ENCODE data around the gene CEACAM19.
"Not testable (repeated sequence)": the region's sequence is repeated elsewhere in the genome, so short reads cannot be mapped to it uniquely, and the experiment has no call there.

CEACAM19 gene

DNA sequence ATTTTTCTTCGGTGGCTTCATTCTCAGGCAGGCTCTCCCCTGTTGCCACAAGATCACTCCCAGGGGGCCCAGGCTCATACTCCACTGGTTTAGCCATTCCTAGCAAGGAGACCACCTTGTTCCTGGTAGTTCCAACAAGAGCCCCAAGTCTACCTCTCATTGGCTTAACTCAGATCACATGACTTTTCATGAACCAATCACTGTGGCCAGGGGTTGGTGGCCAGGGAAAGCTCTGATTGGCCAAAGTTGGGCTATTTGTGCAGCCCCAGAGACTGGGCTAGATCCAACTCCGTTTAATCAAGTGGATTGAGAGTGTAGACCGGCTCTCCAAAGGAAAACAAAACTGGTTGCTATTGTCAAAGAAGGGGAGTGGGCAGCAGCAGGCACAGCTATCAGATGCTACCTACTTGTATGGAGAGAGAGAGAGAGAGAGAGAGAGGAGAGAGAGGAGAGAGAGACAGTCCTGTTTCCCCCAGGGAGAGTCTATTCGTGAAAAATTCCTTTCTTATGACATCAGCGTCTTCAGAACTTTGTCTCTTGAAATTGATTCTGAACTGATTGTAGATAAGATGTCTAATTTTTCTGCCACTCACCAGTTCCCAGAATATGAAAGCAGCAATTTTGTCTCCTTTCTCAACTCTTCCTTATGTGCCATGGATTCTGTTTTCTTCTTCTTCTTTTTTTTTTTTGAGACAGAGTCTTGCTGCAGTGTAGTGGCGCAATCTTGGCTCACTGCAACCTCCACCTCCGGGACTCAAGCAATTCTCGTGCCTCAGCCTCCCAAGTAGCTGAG is 5.9 kb downstream of the CEACAM19 start:
- FAIRE-seq = no peak

DNA sequence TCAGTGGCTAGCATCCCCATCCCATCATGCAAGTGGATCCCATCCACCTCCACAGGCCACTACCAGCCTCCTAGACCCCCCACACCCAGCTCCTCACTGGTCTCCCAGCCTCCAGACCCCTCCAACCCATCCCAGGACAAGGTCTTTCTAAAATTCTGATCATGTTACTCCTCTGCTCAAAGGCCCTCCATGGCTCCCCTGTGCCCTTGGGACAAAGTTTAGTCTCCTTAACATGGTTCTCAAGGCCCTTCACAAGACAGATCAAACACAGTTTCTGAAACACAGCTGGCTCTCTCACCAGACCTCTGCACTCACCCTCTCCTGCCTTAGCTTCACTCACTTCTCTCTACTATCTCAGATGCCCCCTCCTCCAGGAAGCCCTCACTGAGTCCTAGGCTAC is 9.3 kb downstream of the CEACAM19 start:
- FAIRE-seq = no peak

DNA sequence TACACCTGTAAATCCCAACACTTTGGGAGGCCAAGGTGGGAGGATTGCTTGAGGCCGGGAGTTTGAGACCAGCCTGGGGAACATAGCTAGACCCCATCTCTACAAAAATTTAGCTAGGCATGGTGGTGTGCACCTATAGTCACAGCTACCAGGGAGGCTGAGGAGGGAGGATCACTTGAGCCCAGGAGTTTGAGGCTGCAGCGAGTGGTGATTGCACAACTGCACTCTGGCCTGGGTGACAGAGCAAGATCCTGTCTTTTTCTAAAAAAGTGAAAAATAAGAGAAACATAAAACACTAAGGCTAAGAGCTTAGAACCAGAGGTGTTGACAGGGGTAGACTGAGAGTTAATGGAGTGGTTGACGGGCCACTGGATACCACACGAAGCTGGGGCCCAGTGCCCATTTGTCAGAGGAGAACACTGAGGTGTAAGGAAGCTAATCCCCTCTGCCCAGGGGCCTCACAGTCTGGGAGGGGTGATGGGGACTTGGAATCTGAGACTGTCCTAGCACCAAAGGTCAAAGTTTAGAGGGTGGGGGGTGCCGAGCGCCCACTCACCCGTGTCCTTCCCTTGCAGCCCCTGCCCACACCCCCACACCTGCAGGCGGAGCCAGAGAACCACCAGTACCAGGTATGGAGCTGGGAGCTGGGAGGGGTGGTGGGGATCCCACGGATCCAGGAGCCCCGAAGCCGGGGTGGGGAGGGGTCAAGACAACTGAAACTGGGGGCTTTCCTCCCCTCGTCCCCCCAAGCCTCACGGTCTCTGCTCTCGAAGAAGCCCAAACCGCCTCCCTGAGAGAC is 10.9 kb downstream of the CEACAM19 start:
- no peak for FAIRE-seq

DNA sequence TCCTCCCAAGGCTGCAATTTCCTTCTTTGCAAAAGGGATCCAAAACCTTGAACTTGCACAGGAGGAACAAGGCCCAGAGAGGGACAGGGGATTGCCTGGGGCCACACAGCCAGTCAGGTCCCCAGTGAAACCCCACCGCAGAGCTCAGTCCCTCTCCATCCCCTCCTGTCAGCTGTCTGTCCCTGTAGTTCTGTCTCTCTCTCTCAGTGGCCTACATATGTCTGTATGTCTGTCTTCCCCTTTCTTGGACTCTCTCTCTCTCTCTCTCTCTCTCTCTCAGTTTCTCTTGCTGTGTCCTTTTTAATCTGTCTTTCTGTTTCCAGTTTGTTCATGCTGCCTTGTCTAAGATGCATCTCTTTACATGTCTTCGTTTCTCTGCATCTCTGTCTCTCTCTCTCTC is 11.5 kb downstream of the CEACAM19 start:
- no peak for FAIRE-seq

DNA sequence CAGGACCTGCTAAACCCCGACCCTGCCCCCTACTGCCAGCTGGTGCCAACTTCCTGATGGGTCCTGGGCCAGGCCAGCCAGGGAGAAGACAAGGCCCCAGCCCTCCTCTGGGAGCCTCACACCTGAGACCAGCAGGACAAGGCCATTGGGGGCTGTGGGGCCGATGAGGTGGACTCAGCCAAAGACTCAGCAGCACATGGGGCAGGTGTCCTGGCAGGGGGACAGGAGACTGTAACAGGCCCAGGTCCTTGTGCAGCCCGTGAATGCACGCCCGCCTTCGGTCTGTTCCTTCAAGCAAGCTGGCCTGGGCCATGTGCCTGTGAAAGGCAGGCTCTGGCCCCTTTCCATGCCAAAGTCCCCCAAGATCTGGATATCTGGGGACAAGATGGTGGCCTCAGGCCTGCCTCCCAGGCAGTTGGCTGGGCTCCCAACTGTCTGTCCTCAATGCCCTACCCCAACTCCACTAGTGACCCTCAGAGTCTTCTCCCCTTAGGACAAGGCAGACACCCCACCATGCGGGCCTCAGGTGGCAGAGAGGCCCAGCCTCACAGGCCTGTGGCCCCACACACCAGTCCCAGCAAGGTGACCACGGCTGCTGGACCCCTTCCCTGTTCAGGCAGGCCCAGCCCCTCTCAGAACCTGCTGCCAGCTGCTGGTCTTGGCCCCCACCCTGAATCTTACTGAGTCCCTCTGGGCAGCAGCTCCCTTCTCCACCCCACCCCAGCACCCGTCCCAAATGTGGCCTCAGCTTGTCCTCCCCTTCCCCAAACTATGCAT is 12.3 kb downstream of the CEACAM19 start:
- FAIRE-seq = no peak

DNA sequence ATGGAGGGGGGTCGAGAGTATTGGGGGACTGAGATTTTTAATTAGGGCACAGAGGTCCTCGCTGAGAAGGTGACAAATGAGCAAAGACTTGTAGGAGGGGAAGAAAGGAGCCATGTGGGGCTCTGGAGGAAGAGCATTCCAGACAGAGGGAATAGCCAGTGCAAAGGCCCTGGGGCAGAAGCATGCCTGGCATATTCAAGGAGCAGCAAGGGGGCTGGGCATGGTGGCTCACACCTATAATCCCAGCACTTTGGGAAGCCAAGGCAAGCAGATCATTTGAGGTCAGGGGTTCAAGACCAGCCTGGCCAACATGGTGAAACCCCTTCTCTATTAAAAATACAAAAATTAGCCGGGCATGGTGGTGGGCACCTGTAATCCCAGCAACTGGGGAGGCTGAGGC is 13.1 kb downstream of the CEACAM19 start:
- not testable (repeated sequence) for FAIRE-seq

DNA sequence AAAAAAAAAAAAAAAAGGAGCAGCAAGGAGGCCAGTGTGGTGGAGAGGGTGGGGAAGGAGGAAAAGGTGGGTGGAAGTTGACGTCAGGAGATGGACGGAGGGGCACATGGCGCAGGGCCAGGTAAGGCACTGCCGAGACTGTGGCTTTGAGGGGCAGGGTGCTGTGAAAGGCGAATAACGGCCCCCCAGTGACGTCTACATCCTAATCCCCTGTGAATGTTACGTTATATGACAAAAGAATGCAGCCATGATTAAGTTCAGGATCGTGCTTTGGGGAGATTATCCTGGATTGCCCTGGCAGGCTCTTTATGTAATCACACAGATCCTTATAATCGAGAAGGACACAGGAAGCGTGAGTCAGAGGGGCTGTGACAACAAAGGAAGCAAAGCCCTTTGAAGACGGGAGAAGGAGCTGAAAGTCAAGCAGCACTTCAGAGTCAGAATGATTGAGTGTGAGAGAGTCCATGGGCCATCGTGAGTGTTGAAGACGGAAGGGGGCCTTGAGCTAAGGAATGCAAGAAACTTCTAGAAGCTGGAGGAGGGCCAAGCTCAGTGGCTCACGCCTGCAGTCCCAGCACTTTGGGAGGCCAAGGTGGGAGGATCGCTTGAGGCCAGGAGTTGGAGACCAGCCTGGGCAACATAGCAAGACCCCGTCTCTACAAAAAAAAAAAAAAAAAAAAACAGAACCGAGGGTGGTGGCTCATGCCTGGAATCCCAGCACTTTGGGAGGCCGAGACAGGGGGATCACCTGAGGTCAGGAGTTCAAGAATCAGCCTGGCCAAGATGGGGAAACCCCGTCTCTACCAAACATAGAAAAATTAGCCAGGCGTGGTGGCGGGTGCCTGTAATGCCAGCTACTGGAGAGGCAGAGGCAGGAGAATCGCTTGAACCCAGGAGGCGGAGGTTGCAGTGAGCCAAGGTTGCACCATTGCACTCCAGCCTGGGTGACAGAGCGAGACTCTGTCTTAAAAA is 13.9 kb downstream of the CEACAM19 start:
- no peak for FAIRE-seq

DNA sequence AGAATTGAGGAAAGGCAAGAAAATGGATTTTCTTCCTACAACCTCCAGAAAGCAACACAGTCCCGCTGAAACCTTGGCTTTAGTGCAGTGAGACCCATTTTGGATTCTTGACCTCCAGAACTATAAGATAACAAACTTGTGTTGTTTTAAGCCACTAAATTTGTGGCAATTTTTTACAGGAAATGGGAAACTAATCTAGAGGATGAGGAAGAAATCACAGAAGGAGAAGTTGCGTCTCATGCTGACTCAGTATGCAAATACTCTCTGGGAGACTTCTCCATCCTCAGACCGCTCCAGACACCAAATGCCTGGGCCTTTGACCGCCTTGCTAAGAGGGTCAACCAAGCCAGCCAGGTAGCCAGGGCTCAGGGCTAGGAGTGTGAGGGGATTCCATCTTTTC is 14.6 kb downstream of the CEACAM19 start:
- FAIRE-seq = no peak

DNA sequence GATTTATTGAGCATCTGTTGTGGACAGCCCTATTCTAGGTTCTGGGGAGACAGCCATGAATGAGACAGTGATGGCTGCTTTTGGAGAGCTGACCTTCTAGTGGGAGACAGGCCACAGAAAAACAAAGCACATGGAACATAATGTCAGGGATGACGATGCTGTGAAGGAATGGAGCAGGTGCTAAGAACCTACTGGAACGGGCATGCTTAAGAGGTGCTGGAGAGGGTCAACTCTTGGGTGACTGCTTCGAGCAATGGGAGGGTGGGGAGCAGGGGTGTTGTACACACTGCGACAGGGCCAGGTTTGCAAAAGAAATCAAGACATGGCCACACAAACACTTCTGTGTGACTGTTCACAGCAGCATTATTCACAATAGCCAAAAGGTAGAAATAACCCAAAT is 15.6 kb downstream of the CEACAM19 start:
- FAIRE-seq = no peak

DNA sequence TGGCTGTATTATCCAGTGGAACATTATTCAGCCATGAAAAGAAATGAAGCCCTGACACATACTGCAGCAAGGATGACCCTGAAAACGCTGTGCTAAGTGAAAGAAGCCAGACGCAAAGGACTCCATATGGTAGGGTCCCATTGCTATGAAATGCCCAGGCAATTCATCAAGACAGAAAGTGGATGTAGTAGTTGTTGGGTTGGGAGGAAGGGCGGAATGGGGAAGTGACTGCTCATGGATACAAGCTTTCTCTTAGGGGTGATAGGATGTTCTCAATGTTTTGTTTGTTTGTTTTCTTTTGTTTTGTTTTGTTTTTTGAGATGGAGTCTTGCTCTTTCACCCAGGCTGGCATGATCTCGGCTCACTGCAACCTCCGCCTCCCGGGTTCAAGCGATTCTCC is 16.6 kb downstream of the CEACAM19 start:
- no peak for FAIRE-seq

DNA sequence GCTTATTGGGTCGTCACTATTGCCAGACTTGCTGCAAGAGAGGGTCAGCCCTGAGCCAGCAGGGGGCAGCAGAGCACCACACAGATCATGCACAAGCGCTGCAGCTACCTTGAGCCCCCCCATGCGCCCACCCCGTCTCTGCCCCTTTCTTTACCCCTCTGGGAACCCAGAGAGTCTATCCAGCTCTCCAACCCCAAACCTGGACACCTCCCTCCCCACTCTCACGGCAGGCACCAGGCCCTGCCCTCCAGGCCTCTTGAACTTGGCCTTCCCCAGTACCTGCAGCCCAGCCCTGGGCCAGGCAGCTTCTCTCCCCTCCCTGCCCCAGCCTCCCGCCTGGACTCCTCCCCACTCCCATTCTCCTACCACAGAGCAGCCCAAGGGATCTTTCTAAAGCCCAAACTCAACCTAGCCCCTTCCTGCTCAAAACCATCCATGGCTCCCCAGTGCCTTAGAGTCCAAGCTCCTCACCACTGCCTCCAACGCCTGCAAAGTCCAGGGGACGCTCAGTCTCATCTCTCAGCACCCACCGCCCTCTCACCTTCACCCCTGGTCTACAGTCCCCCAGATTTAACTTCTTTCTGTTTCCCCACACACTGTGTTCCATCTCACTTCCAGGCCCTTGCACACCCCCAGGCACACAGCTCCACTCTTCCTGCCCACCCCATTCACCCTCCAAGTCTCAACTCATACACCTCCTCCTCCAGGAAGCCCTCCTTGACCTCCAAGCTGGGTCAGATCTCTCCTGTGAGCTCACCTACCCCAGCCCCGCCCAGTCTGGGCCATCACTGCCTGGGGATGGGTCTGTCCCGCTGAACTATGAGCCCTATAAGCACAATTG is 18.2 kb downstream of the CEACAM19 start:
- no peak for FAIRE-seq

DNA sequence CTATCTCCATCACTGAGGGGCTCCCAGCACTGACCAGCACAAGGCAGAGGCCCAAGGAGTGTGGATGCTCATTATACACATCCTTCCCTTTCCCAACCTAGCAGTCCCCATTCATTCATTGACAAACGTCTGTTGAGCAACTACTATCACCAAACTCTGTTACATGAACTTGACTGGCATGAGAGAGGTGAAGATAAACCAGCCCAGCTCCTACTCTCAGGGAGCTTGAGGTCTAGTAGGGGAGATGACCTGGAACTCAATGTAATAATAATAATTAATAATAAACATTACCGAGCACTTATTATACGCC is 18.8 kb downstream of the CEACAM19 start:
- no peak for FAIRE-seq

DNA sequence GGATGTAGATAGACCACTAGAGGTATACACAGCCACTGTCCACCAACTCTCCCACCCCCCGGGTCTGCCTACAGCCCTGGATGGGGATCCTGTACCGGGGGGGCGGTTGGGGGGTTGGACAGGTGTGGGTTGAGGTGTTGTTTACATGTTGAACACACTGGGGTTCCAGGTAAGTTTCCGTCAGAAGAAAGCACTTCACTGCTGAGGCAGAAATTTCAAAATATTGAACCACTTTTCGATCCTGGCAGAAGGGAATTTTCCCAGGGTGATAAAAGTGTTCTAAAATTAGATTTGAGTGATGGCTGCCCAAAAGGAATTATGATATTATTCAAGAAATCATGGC is 21.1 kb downstream of the CEACAM19 start:
- no peak for FAIRE-seq

DNA sequence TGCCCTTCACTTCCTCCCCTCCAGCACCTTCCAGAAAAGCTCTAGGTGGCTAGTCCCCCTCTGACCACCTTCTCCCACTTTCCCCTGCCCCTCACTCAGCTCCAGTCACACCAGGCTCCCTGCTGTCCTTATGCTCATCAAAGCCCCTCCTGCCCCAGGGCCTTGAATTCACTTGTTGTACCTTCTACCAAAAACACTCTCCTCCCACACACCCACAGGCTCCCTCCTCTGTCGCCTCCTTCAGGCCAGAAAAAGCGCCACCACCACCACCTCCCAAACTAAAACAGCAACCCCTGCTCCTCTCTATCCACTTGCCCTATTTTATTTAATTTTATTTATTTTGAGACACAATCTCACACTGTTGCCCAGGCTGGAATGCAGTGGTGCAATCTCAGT is 22.9 kb downstream of the CEACAM19 start:
- no peak for FAIRE-seq

DNA sequence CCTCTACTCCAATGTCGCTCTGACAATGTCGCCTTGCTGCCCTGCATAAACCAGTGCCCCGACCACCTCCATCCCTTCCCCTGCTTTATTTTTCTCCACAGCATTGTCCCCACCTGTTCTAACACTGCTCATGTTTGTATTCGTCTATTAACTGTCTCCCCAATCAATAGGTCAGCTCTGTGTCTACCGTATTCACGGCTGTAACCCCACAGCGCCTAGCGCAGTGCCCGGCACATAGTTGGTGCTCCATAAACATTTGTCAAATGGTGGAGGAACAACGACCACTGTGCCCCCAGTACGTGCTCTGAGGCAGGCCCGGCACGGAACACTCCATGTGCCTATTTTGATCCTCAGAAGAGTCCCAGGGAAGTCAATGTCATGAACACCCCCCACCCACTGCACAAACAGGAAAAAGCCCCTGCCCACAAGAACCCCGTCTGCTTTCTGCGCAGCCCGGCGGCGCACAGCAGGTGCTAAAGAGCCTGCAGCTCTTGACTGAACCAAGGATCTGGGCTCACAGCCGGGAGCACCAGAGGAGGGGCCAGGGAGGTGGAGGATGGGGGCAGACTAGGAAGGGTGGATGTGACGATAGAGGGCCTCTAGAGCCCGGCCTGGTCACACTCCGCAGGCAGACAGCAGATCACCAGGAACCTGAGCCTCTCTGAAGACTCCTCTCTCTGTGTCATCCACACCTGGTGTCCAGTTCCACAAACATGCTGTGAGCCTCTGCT is 25.8 kb downstream of the CEACAM19 start:
- FAIRE-seq = no peak

DNA sequence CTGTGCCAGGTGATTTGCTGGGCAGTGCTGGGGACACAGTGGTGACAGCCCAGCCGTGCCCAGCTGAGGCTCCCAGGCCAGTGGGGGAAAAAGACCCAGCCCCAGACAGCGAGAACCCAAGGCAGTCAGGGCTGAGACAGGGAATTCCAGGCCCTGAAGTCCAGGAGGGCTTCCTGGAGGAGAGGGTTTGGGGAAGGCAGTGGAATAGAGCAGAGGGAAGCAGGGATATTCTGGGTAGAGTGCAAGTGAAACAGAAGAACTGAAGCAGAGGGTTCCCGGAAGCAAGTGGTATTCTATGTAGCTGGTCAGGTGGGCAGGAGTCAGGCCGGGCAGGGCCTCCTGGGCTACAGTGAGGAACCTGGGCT is 26.4 kb downstream of the CEACAM19 start:
- FAIRE-seq = no peak

DNA sequence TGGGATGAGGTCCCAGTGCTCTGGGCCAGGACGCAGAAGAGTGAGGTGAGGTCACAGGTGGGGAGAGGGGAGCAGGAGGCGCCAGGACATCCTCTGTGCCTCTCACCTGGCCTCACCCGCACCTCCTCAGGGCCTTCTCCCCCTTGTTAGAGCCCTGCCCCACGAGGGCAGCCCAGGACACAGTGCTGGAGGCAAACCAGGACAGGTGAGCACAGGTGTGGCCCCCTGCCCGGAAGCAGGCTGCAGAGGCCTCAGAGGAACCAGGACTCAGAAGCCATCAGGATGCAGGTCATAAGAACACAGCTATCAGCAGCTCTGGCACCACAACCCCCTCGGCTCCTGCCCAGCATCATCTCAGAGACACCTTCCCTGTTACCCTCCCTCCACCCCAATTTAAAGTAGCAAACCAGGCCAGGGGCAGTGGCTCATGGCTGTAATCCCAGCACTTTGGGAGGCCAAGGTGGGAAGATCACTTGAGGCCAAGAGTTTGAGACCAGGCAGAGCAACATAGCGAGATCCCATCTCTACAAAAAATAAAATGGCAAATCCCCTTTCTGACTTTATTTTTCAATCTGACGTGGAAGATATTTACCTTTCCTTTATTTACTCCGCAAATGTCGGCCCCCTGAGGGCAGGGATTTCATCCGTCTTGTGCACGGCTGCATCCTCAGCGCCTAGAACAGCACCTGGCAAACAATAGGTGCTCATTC is 27.4 kb downstream of the CEACAM19 start, which contains the start of gene CEACAM16:
Gene CEACAM16, plus strand, starts transcription at position 660 of the 710 bp plus-strand sequence. CDS start 2,306 bp downstream, outside the sequence.
- no peak for FAIRE-seq

DNA sequence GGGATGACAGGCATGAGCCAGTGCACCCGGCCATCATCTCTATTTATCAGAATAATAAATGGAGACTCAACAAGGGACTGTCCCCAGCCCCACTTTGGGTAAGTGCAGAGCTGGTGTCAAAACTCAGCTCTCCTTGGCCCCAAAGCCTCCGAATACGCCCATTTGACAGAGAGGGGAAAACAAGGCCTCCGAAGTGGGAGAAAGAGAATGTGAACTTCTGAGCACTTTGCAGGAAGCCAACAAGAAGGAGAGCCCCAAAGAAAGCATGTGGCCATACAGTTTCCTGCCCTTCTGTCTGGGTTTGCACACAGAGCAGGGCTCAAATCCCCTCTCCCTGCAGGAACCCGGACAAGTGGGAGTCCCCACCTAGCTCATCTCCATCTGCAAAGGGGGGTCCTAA is 29.3 kb downstream of the CEACAM19 start:
- FAIRE-seq = no peak

DNA sequence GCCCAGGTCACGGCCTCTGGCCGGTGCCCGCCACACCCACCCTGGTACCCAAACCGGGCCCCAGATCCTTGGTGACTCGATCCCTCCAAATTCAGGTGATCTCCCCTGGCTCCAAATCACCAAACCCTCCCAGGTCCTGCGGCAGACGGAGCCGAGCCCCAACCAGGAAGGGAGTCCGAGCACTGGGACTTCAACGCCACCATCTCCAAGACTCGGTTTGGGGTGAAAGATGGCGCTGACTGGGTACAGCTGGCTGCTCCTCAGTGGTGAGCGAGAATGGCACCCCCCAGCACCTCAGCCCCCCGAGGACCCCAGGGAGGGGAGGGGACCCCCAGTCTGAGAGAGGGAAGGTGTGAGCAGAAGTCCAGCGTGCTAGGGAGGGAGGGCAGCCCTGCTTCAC is 29.9 kb downstream of the CEACAM19 start:
- no peak for FAIRE-seq

DNA sequence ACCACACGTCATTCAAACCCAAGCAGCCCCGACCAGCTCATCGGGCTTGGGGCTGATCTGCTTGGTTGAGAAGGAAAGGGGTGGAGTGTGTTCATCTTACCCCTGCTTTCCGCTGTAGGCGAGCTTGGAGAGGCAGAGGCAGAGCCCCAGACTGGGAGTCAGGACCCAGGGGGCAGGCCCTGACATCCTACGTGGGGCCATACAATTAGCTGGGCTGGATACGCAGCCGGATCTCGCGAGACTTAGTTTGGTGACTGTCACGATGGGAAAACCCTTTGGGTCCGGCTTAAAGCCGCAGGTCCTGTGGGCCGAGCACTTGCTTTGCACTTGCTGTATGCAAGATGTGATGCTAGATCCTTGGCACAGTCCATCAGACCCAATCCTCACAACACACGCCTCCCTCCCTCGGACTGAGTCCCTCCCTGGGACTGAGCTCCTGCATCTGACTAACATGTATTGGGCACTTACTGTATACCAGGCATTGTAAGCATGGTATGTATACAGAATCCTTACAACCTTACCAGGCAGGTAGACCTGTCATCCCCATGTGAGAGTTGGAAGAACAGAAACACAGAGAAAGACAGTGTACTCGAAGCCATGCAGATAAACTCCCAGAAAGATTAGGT is 31.4 kb downstream of the CEACAM19 start:
- no peak for FAIRE-seq
